ENCODE measurements around the gene POLR3GL. TPM values are rescaled to one million over a fixed set of nuclear protein-coding genes. Genes with fewer than 3 reads are reported as not detected.

Gene POLR3GL
- polyA plus RNA-seq, 1 experiment = 25.0 TPM

DNA sequence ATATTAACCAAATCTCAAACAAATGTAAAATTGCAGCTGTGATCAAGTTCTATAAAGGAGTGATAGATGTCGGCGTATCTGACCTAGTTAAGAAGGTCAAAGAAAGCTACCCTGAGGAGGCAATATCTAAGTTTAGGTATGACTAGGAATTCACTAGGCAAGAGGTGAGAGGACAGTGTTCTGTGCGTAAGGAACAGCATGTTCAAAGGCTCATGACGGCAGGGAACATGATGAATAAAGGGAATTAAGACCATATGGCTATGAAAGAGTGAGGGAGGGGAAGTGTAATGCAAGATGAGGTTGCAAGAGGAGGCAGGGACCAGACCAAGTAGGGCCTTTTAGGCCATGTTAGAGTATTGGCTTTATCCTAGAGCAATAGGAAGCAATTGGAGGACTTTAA, 15.3 kb upstream of the POLR3GL start:
- POLR2A ChIA-PET = no interaction called here
- CTCF ChIA-PET = interaction anchor here (1.0 kb wide), 1 partner anchor 83 kb away, joined by 6 read pairs; no protein-coding TSS in a partner anchor
- H3K27me3 ChIP-seq (ENCODE audit: control insufficient read depth, insufficient read depth, low read length) = no peaks in the 10 kb centered on the region
- H3K9me3 ChIP-seq (ENCODE audit: control insufficient read depth, insufficient read depth, low read length) = no peaks in the 10 kb centered on the region
- no peak overlapping the region for H3K27ac ChIP-seq (ENCODE audit: low read depth, low read length)
- no peak for DNase-seq (ENCODE audit: low read depth, low spot score)
- TF ChIP-seq, protein P1, sequence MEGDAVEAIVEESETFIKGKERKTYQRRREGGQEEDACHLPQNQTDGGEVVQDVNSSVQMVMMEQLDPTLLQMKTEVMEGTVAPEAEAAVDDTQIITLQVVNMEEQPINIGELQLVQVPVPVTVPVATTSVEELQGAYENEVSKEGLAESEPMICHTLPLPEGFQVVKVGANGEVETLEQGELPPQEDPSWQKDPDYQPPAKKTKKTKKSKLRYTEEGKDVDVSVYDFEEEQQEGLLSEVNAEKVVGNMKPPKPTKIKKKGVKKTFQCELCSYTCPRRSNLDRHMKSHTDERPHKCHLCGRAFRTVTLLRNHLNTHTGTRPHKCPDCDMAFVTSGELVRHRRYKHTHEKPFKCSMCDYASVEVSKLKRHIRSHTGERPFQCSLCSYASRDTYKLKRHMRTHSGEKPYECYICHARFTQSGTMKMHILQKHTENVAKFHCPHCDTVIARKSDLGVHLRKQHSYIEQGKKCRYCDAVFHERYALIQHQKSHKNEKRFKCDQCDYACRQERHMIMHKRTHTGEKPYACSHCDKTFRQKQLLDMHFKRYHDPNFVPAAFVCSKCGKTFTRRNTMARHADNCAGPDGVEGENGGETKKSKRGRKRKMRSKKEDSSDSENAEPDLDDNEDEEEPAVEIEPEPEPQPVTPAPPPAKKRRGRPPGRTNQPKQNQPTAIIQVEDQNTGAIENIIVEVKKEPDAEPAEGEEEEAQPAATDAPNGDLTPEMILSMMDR (IDR thresholded peaks at IDR 0.05; ENCODE audit: low read depth, low read length) = no peak
- no peak overlapping the region for H3K4me3 ChIP-seq (ENCODE audit: low read depth, low read length)

DNA sequence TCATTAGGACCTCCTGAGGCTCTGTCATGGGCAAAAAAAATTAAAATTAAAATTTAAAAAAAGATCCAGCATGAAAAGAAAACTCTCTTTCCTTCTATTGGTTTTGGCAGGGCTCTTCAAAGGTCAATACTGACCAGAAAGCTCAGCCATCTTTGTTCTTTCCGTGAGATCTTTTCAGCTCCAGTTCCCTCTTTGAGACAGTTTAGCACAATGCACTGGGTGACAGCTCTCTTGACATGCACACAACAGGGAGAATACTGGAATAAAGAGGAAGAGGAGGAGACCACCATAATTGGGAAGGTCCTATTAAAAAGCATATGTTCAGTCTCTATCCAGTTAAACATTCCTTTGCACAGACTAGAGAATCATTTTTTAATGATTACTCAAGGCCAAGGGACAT, 13.0 kb upstream of the POLR3GL start:
- H3K9me3 ChIP-seq (ENCODE audit: control insufficient read depth, insufficient read depth, low read length) = no peaks in the 10 kb centered on the region
- no peak overlapping the region for H3K27ac ChIP-seq (ENCODE audit: low read depth, low read length)
- ChIA-PET POLR2A (no interaction called here), CTCF (interaction anchor here (0.7 kb wide), 1 partner anchor 107 kb away, joined by 6 read pairs; no protein-coding TSS in a partner anchor)
- no peaks in the 10 kb centered on the region for H3K27me3 ChIP-seq (ENCODE audit: control insufficient read depth, insufficient read depth, low read length)
- no peak for DNase-seq (ENCODE audit: low read depth, low spot score)
- no peak overlapping the region for H3K4me3 ChIP-seq (ENCODE audit: low read depth, low read length)
- TF ChIP-seq, protein P1 (IDR thresholded peaks at IDR 0.05; ENCODE audit: low read depth, low read length) = no peak

DNA sequence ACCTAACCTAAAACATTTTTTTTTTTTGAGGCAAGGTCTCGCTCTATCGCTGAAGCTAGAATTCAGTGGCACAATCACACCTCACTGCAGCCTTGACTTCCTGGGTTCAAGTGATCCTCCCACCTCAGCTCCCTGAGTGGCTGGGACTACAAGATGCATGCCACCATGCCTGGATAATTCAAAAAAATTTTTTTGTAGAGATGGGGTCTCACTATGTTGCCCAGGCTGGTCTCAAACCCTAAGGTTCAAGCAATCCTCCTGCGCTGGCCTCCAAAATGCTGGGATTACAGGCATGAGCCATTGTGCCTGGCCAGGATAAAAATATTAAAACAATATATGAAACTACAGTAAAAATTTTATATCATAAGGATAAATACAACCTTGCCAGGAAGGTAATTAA, 11.6 kb upstream of the POLR3GL start:
- CTCF ChIA-PET = no interaction called here
- no peaks in the 10 kb centered on the region for H3K9me3 ChIP-seq (ENCODE audit: control insufficient read depth, insufficient read depth, low read length)
- H3K4me3 ChIP-seq (ENCODE audit: low read depth, low read length) = no peak overlapping the region
- DNase-seq (ENCODE audit: low read depth, low spot score) = no peak
- POLR2A ChIA-PET = no interaction called here
- H3K27me3 ChIP-seq (ENCODE audit: control insufficient read depth, insufficient read depth, low read length) = no peaks in the 10 kb centered on the region
- TF ChIP-seq, protein P1 (IDR thresholded peaks at IDR 0.05; ENCODE audit: low read depth, low read length) = no peak
- H3K27ac ChIP-seq (ENCODE audit: low read depth, low read length) = no peak overlapping the region

DNA sequence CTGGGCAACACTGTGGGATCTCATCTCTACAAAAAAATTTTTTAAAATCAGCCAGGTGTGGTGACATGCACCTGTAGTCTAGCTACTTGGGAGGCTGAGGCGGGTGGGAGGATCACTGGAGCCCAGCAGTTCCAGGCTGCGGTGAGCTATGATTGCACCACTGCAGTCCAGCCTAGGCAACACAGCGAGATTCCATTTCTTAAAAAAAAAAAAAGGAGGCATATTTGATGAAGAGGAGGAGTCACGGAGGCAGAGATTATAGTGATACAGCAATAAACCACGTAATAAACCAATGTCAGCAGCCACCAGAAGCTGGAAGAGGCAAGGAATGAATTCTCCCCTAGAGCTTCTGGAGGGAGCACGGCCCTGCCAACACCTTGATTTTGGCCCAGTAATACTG, 10.6 kb upstream of the POLR3GL start:
- Histone ChIP-seq H3K27ac (ENCODE audit: low read depth, low read length) (no peak overlapping the region), H3K4me3 (ENCODE audit: low read depth, low read length) (no peak overlapping the region), H3K27me3 (ENCODE audit: control insufficient read depth, insufficient read depth, low read length) (no peaks in the 10 kb centered on the region), H3K9me3 (ENCODE audit: control insufficient read depth, insufficient read depth, low read length) (no peaks in the 10 kb centered on the region)
- DNase-seq (ENCODE audit: low read depth, low spot score) = no peak
- TF ChIP-seq, protein P1 (IDR thresholded peaks at IDR 0.05; ENCODE audit: low read depth, low read length) = no peak
- POLR2A ChIA-PET = interaction anchor here (1.2 kb wide), 1 partner anchor 26 kb away, joined by 5 read pairs; the partner anchor contains the start of gene RBM8A
- CTCF ChIA-PET = interaction anchor here (0.8 to 1.2 kb wide), 2 partner anchors 44 to 62 kb away, joined by 3 to 5 read pairs; partner anchors contain the start of gene ITGA10

DNA sequence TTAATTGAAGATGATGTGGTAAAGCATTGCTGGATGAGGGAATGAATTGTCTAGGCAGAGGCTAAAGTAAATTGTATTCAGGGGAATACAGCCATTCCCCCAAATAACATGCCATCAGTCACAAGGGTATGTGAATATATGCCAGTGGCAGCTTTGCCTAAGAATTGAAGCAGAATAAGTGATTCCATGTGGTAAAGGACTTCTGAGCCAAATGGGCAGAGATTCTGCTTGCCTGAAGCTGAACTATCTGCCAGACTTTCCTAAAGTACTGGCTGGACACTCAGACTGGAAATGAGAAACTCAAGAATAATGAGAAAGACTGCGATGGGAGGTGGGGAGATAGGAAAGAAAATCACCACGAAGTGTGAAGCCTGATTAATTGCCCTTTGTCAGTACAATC, 9.1 kb upstream of the POLR3GL start:
- TF ChIP-seq, protein P1 (IDR thresholded peaks at IDR 0.05; ENCODE audit: low read depth, low read length) = no peak
- CTCF ChIA-PET = interaction anchor here (1.9 kb wide), 1 partner anchor 28 kb away, joined by 4 read pairs; the partner anchor contains the start of gene RBM8A
- no peaks in the 10 kb centered on the region for H3K27me3 ChIP-seq (ENCODE audit: control insufficient read depth, insufficient read depth, low read length)
- no peak for DNase-seq (ENCODE audit: low read depth, low spot score)
- POLR2A ChIA-PET = no interaction called here
- peak overlapping the region; percentile 84 for H3K4me3 ChIP-seq (ENCODE audit: low read depth, low read length)
- no peaks in the 10 kb centered on the region for H3K9me3 ChIP-seq (ENCODE audit: control insufficient read depth, insufficient read depth, low read length)
- H3K27ac ChIP-seq (ENCODE audit: low read depth, low read length) = no peak overlapping the region
